Measurements from ENCODE around the gene RUNX1.

RUNX1 gene

DNA sequence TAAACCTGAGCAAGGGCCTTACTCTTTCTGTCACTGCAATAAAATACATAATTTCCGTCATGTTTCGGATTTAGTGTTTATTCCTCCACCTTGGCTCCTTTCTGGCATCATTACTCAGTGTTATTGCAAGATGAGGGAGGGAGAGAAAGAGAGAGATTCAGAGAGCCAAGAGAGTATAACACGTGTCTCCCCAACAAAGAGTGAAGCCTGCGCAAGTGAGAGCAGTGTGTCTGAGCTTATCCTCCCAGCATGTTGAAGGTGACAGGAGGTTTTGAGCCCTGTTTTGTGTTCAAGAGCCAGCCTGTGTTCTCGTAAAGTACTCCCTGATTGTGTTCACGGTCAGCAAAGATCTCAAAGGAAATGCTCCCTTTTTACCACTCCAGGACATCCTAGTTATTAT is 6.3 kb downstream of the RUNX1 start:
- Histone ChIP-seq H3K27me3 (ENCODE audit: control insufficient read depth, insufficient read depth, low read length) (no peaks in the 10 kb centered on the region), H3K9me3 (ENCODE audit: control insufficient read depth, low read length) (no peaks in the 10 kb centered on the region), H3K36me3 (ENCODE audit: control insufficient read depth, insufficient read depth, low read length) (no peaks in the 10 kb centered on the region), H3K79me2 (no peaks in the 10 kb centered on the region), H3K4me3 (ENCODE audit: low read depth, low read length) (no peak overlapping the region), H3K4me1 (no peaks in the 10 kb centered on the region), H3K27ac (no peak overlapping the region), H2AFZ (no peak overlapping the region), H3K9ac (no peak overlapping the region), H3K4me2 (ENCODE audit: low read length) (no peak overlapping the region)
- TF ChIP-seq, protein P1, sequence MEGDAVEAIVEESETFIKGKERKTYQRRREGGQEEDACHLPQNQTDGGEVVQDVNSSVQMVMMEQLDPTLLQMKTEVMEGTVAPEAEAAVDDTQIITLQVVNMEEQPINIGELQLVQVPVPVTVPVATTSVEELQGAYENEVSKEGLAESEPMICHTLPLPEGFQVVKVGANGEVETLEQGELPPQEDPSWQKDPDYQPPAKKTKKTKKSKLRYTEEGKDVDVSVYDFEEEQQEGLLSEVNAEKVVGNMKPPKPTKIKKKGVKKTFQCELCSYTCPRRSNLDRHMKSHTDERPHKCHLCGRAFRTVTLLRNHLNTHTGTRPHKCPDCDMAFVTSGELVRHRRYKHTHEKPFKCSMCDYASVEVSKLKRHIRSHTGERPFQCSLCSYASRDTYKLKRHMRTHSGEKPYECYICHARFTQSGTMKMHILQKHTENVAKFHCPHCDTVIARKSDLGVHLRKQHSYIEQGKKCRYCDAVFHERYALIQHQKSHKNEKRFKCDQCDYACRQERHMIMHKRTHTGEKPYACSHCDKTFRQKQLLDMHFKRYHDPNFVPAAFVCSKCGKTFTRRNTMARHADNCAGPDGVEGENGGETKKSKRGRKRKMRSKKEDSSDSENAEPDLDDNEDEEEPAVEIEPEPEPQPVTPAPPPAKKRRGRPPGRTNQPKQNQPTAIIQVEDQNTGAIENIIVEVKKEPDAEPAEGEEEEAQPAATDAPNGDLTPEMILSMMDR (IDR thresholded peaks at IDR 0.05) = no peak

DNA sequence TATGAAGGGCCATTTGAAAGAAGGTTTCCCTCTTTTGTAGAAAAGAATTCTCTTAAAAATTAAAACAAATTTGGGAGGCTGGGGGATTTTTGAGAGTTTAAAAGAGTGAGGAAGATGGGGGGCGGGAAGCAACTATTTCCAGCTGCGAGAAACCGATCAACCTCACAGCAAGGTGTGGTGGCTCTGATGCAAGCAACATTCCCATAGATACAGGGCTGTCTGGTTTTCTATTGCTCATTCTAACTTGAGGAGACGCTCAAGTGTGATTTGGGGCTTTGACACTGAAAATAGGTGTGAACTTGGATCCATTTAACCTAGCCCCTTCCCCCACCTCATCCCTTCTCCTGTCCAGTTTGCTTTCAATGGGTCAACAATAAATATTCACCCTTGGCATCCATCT is 7.2 kb downstream of the RUNX1 start:
- TF ChIP-seq, protein P1 (IDR thresholded peaks at IDR 0.05) = no peak
- no peak overlapping the region for H3K27ac ChIP-seq
- H2AFZ ChIP-seq = no peak overlapping the region
- no peak overlapping the region for H3K4me2 ChIP-seq (ENCODE audit: low read length)
- no peak overlapping the region for H3K4me3 ChIP-seq (ENCODE audit: low read depth, low read length)
- H3K79me2 ChIP-seq = no peaks in the 10 kb centered on the region
- H3K9ac ChIP-seq = no peak overlapping the region
- no peaks in the 10 kb centered on the region for H3K4me1 ChIP-seq
- H3K27me3 ChIP-seq (ENCODE audit: control insufficient read depth, insufficient read depth, low read length) = no peaks in the 10 kb centered on the region
- H3K9me3 ChIP-seq (ENCODE audit: control insufficient read depth, low read length) = no peaks in the 10 kb centered on the region
- H3K36me3 ChIP-seq (ENCODE audit: control insufficient read depth, insufficient read depth, low read length) = no peaks in the 10 kb centered on the region

DNA sequence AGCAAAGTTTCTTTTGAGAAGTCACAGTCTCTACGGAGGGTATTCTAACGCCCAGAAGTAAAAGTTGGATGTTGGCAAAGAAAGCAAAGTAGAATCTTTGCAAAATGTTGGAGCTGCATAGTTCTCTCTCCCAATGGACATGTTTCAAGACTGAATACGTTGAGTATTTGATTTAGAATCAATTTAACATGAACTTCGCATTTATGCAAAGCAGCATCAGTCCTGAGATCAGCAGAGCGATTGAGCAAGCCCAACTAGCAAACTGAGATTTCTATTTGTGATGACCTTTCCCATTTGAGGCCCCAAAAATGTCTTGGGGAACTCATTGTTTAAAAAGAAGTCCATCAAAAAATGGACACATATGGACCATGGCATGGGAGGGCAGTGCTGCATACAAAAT is 8.0 kb downstream of the RUNX1 start:
- H3K36me3 ChIP-seq (ENCODE audit: control insufficient read depth, insufficient read depth, low read length) = no peaks in the 10 kb centered on the region
- no peak overlapping the region for H2AFZ ChIP-seq
- H3K4me1 ChIP-seq = no peaks in the 10 kb centered on the region

DNA sequence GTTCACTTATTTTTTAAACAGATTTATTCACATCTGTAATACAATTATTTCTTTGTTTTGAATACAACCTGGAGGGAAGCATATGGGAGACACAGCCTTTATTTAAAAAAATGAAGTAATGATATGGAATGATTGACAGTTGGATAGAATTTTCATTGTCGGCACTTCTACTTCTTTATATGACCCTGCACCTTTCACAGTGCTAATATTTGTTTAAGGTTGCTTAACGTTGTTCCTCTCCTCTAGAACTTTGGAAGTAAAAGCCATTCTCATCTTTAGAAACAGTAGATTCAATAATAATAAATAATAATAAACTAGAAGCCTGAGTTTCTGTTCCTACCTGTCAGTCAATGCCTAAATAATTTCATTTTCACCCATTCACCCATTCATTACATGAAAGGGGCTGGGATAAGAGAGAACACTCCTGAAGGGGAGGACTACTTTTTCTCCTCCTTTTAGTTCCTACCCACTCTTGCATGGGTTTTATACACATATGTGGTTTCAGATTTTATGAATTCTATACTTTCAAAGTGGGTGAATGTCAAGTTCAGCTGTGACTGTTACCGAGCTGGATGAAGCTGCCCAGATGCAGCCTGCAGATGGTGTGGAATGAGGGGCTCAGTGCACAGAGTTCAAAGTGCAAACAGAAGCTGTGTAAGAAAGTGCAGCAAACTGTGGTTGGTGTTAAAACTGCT is 9.4 kb downstream of the RUNX1 start:
- Histone ChIP-seq H3K79me2 (no peaks in the 10 kb centered on the region), H3K27me3 (ENCODE audit: control insufficient read depth, insufficient read depth, low read length) (no peaks in the 10 kb centered on the region), H3K4me1 (no peaks in the 10 kb centered on the region), H3K27ac (no peak overlapping the region), H3K36me3 (ENCODE audit: control insufficient read depth, insufficient read depth, low read length) (no peaks in the 10 kb centered on the region), H3K4me2 (ENCODE audit: low read length) (no peak overlapping the region), H2AFZ (no peak overlapping the region), H3K9me3 (ENCODE audit: control insufficient read depth, low read length) (no peaks in the 10 kb centered on the region), H3K9ac (no peak overlapping the region), H3K4me3 (ENCODE audit: low read depth, low read length) (no peak overlapping the region)
- TF ChIP-seq, protein P1 (IDR thresholded peaks at IDR 0.05) = no peak

More for the DNA sequence above, 8.0 kb downstream of the RUNX1 start:
- no peak overlapping the region for H3K9ac ChIP-seq
- no peaks in the 10 kb centered on the region for H3K27me3 ChIP-seq (ENCODE audit: control insufficient read depth, insufficient read depth, low read length)
- no peaks in the 10 kb centered on the region for H3K79me2 ChIP-seq
- TF ChIP-seq, protein P1 (IDR thresholded peaks at IDR 0.05) = no peak
- H3K9me3 ChIP-seq (ENCODE audit: control insufficient read depth, low read length) = no peaks in the 10 kb centered on the region
- no peak overlapping the region for H3K27ac ChIP-seq
- H3K4me2 ChIP-seq (ENCODE audit: low read length) = no peak overlapping the region
- H3K4me3 ChIP-seq (ENCODE audit: low read depth, low read length) = no peak overlapping the region

DNA sequence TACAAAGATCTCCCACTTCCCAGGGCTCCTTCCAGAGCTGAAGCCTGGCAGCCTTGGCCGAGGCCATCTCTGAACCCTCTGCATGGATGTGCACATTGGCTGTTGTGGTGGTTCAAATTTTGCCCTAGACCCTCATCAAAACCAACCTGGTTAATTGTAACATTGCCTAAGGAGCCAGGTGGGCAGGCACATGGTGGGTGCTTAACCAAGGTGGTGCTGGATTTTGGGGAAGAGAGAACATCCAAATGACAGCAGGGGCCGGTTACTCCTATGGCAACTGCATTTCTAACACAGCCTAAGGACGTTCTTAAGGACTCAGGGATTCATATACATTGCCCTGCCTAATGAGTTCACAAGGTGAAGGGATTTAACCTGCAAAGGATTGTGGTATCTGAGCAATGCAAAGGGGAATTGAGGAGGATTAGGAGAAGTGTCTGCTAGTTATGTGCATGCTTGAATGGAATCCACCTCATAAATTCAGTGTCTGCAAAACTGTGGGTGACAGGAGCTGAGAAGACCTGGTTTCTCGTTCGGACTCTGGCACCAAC is 10.3 kb downstream of the RUNX1 start:
- Histone ChIP-seq H3K79me2 (no peaks in the 10 kb centered on the region), H3K9ac (no peak overlapping the region), H3K27ac (no peak overlapping the region), H2AFZ (no peak overlapping the region), H3K27me3 (ENCODE audit: control insufficient read depth, insufficient read depth, low read length) (no peaks in the 10 kb centered on the region), H3K4me1 (no peaks in the 10 kb centered on the region), H3K36me3 (ENCODE audit: control insufficient read depth, insufficient read depth, low read length) (no peaks in the 10 kb centered on the region), H3K4me3 (ENCODE audit: low read depth, low read length) (no peak overlapping the region), H3K4me2 (ENCODE audit: low read length) (no peak overlapping the region), H3K9me3 (ENCODE audit: control insufficient read depth, low read length) (no peaks in the 10 kb centered on the region)
- TF ChIP-seq, protein P1 (IDR thresholded peaks at IDR 0.05) = no peak
